ENCODE measurements around the gene CEP85L.

The CEP85L gene

DNA sequence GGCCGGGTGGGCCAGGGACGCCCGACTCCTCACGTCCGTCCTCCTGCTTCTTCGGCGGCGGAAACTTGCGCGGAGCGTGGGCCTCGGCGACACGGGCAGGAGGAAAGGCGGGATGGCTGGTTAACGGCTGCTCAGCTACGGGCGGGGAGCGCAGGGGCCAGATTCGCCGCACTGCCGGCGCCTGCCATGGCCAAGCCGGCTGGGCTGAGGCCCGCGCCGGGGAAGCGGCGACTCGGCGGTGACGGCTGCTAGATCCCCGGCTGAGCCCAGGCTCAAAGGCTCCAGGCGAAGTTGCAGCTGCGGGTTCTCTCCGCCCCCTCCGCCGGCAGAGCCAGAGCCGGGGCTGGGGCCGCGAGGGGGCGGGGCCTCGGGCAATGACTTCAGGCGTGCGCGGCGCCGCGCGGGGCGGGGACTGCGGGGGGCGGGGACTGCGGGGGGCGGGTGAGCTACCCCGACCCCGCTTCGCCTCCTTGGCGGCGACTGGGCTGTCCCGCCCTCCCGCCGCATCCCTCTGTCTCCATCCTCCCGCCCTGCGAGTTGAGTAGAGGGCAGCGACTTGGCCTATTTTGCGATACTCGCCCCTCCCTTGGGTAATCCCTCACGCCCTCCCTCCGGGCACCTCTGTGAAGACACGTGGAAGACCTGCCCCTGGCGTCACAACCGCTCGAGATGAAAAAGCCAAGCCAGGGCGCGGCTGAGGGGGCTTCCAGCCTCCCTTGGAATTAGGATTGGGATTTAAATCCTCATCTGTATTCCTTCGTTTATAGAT is at the start of gene CEP85L:
TSS of gene CEP85L (minus strand) at position 310 of the 769 bp plus-strand sequence. CDS start 322 bp downstream, outside the sequence.
- peak; percentile 94 for DNase-seq

DNA sequence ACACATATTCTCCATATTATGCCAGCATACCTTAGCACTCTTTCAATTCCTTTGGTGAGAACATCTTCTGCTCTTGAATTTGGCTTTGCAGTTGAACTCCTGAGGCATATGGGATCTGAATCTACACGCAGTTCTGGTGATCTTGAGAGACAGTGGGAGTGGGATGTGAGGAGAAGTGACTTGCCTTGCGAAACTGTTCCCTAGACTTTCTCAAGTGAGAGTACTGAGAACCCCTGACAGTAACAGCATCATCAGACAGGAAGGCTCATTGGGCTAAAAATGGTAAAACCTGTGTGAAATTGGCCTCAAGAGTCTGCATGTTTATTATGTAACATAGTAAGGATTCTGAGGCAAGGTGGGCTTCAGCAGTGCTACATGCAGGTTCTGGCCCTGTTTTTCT is 49.1 kb upstream of the CEP85L start:
- no peak for DNase-seq

DNA sequence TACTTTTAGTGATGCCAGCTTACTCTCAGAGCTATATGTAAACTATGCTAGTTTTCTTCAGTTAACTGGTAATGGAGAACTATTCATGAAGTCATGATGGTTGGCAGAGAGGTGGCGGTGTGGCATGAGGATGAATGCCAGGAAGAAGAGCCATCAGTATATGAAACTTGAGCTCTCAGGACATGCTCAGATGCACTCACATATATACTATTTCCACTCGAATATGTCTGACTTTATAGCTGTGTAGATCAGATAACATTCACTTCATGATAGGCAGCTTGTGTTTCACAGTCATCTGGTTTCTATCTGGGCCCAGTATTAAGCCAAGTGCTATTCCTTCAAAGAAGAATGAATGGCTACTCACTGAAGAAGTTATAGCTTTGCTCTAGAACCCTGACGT is 46.2 kb upstream of the CEP85L start:
- DNase-seq: peak; percentile 81

DNA sequence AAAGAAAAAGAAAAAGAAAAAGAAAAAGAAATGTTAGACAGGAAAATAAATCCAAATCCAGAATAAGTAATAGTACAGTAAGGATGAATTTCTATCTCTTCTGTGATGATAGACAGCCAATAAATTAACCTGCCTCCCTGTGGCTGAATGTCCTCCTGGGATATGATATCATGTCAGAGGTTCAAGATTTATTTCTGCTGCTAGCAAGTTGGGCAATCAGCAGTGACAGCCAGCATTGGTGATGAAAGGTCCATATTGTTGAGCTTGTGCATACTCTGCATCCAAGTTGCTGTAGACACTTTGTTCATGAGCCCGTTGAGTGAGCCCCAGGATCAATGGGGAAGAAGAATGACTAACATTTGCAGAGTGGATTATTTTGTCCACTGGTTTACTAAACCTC is 44.9 kb upstream of the CEP85L start:
- no peak for DNase-seq

DNA sequence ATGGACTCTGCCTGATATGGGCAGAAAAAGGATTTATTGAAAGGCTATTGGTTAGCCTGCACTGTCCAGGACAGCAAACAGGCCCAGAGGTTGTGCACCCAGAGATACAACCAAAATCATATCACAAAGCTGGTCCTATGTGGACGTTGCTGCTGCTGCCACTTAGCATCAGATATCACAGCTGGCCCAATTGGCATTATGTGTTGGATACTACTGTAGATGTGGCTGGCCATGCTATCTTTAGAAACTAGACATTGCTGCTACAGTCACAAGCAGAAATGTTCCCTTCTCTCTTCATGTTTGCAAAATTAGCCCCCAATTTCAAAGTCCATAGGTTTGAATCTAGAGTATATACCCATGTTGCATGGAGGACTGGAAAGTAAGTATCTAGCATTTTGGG is 42.2 kb upstream of the CEP85L start:
- DNase-seq: no peak

DNA sequence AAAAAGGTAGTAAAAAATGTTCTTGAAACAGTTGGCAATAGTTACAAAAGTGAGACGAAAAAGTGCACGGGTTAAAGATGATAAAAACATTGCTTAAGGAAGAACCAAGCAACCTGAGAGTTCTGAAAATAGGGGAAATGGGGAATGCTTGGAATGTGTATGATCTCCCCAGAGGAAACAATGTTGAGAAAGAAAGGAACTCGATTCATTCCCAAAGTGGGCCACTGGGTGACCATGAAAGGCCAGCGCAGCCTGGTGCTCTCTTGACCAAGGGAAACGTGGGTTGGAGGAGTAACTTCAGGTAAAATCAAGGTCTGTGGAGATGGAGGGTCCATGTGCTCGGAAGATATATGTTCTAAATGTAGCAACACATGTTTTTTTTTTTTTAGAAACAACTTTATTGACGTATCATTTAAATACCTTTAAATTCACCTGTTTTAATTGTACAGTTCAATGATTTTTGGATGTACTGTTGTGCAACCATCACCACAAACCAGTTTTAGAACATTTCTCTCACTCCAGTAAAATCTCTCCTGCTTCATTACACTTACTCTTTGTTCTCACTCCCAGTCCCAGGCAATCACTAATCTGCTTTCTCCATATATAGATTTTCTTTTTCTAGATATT is 34.5 kb upstream of the CEP85L start:
- no peak for DNase-seq

DNA sequence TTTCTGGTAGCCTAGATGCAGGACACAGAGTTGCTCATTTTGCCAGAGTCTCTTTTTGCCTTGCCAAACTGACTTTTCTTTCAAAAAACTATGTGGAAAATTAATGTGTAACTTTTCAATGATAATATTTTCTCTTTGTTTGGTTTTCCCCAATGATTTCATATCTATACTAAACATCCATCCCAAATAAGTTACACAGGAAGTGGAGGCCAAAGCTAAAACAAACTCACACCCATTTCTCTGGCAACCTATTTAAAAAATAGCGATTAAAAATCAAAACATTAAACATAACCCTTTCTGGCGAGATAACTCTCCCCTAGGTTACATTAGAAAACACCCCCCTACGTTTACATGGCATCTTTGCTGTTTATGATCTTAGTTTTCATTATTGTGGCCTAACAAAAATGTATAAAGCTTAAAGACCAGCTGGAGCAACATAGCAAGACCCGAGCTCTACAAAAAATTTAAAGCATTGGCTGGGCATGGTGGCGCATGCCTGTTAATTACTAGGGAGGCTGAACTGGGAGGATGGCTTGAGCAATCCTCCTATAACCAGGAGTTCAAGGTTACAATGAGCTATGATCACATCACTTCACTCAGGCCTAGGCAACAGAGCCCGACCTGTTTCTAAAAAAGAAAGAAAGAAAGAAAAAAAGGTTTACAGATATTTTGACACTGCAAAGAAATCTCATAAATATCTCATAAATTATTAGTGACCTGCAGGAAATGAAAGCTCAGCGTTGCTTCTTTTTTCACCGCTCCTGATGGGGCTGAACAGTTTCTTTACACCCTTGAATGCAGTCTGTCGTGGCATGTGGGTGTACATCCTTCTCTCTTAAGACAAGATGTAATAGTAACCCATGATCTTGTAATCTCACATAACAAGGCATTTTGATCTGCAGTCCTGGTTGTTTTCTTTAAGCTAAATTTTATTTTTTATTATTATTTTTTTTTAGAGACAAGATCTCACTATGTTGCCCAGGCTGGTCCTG is 32.8 kb upstream of the CEP85L start:
- no peak for DNase-seq

DNA sequence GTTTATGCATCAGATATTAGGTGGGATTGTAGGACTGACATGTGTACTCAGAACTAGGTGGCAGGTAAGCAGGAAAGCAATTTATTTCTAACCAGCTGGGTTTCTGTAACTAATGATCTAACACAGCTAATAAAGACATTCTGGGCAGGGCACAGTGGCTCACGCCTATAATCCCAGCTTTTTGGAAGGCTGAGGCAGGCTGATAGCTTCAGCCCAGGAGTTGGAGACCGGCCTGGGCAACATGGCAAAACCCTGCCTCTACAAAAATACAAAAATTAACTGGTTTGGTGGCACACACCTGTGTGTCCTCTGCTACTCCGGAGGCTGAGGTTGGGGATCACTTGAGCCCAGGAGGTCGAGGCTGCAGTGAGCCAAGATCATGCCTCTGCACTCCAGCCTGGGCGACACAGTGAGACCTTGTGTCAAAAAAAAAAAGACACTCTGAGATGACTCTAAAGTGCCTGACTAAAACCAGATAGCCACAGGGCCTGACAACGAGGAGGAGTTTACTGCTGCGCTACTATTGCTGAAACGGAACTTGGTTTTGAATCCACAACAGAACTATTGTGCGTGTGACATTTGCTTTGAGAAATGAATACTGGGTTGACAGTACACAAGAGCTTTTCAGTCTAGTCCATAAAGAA is 29.2 kb upstream of the CEP85L start:
- no peak for DNase-seq

DNA sequence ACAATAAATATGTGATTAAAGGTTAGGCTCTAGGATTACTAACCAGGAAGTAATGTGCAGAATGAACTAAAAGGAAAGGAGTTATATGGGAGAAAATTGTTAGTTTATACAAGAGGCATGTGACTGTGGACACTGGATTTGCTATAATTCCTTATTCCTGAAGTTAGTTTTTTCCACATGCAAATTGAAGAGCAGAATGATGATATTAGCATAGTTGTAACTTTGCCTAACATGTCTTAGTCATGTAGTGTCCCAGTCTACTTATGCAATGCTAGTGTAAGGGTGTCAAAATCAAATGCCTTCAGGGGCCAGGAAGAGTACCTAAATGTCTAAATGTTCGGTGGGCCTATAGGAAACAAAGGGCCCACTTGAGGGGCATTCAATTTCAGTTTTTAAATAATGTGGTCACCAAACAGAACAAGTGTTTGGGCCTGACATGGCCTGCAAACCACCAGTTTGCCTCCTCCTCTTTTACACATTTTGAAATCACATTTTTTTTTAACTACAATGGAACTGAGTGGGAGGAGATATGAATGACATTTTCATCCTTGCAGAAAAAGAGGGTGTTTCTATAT is 28.0 kb upstream of the CEP85L start:
- DNase-seq: no peak

DNA sequence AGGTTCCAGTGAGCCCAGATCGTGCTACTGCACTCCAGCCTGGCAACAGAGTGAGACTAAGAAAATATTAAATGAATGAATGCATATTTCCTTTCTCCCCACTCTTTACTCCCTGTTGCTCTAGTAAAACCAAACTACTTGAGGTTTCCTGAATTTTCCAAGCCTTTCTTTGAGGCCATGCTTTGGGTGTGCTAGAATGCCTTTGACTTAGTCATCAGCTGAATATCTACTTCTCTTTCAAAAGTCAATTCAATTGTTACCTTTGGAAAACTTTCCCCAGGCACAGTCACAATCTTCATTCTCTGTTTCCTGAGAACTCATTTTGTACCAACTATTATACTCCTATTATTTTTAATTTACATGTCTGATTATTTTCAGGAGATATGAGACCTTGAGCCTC is 27.5 kb upstream of the CEP85L start:
- DNase-seq: no peak

DNA sequence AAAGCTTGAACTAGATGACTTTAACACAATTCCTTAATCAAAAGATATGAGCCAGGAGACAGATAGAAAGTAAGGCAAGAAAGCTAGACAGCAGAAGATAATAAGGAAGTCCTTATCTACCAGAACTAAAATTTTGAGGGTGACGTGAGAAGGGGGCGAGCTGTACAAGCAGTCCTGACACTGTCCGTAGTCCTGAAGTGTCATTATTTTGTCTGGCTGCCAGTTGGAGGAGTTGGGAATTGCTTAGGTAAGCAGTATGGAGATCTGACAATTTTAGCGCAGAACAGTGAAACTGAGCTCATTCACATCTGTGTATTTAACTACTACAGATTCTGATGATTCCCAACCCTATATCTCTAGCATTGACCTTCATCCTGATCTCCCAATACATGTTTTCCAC is 25.8 kb upstream of the CEP85L start:
- no peak for DNase-seq

DNA sequence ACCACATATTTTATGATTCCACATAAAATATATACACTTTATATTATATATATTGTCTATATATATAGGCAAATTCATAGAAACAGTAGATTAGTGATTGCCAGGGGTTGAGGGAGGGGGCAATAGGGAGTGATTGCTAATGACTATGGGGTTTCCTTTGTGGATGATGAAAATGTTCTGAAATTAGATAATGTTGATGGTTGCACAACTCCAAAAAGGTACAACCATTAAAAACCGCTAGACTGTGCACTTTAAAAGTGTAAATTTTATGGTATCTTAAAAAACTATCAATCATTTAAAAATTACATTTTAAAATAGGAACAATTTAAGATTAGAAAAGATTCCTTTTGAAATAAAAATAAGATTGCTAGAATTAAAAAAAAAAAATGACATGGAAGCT is 23.8 kb upstream of the CEP85L start:
- DNase-seq: no peak

DNA sequence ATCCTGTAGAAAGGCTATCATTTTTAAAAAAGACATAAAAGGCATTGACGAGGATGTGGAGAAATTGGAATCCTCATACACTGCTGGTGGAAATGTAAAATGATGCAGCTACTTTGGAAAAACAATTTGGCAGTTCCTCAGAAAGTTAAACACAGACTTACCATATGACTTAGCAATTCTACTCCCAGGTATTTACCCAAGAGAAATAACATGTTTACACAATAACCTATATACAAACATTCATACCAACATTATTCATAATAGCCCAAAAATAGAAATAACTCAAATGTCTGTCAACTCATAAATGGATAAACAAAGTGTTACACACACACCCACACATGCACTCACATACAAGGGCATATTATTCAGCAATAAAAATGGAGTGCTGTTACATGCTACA is 23.4 kb upstream of the CEP85L start:
- DNase-seq: no peak

DNA sequence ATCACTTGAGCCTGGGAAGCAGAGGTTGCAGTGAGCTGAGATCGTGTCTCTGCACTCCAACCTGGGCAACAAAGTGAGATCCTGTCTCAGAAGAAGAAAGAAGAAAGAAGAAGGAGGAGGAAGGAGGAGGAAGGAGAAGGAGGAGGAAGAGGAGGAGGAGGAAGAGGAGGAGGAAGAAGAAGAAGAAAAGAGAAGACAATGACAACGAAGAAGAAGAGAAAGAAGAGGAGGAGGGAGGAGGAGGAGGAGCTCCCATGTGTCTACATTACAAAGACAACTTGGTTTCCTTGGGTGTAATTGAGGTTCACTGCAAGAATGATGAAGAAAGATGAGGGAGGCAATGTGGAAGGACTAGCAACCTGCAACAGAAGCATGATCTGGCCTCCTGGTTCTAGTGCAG is 21.3 kb upstream of the CEP85L start:
- no peak for DNase-seq

DNA sequence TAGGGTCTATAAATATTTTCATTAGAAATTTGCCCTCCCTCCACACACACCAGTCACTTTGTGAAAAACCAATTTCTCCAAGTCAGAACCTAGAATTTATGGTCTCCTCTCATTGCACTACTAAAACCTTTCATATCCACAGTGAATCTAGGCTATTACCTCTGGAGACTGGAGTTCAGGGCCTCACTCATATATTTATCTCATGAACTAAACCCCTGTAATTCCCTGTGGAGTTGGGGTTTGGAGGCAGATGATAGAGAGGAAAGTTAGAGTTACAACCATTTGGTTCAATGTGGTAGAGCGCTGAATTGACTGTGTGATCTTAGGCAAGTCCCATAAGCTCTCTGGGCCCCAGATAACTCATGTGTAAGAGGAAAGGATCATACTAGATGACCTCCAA is 18.2 kb upstream of the CEP85L start:
- no peak for DNase-seq

DNA sequence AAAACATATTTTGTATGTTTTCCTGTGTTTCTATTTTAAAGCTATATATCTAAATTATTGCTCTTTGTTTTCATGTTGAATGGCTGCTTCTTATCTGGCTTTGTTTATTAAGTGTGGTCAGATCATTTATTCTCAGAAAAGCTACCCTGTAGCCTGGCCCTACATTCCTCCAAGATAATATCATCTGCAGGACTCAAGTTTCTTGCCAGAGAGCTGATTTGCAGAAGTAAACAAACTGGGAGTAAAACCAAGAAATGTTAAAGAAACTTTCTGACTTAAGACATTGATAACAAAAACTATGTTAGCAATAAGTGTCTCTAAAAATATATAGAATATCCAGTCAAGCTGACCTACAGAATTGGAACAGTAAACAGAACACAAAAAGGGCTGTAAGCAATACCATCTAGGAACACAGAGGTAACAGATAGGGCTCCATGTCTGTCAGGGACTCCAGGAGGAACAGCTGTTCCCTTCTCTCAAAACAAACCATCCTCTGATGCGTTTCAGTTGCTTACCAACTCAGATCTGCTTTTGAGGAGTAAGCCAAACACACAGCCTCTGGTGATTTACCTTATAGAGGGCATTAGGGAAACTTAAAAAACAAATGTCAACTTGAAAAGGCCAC is 17.5 kb upstream of the CEP85L start:
- DNase-seq: no peak

DNA sequence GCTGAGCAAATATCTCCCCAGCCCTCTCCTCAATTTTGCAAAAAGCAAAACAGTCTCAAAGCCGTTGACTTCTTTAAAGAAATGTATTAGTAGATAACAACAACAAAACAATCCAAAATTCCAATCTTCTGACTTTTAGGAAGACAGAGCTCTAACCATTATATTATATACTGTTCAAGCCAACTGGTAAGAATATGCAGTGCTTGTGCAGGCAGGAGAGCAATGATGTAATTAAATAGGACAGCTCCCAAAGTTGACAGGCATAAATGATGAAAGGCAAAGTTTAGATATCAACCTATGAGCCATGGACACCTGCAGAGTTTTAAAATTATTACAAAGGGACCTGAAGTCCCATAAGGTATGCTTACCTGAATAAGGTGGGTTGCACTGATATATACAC is 16.6 kb upstream of the CEP85L start:
- no peak for DNase-seq

DNA sequence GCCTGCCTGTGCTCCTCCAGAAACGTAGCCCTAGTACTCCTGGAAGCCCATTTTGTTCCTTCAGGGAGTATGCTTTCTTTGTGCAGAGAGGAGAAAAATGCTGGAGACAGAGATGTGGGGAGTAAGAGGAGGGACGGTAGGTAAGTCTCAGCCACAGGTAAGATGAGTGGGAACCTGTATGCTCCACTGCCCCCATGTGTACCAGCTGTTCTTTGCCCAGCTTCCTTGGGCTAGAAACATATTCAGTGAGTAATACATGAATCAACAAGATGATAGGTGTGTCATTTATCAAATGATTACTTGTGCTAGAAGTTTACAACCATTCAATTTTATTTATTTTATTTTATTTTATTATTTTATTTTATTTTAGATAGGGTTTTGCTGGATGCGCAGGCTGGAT is 13.6 kb upstream of the CEP85L start:
- no peak for DNase-seq

DNA sequence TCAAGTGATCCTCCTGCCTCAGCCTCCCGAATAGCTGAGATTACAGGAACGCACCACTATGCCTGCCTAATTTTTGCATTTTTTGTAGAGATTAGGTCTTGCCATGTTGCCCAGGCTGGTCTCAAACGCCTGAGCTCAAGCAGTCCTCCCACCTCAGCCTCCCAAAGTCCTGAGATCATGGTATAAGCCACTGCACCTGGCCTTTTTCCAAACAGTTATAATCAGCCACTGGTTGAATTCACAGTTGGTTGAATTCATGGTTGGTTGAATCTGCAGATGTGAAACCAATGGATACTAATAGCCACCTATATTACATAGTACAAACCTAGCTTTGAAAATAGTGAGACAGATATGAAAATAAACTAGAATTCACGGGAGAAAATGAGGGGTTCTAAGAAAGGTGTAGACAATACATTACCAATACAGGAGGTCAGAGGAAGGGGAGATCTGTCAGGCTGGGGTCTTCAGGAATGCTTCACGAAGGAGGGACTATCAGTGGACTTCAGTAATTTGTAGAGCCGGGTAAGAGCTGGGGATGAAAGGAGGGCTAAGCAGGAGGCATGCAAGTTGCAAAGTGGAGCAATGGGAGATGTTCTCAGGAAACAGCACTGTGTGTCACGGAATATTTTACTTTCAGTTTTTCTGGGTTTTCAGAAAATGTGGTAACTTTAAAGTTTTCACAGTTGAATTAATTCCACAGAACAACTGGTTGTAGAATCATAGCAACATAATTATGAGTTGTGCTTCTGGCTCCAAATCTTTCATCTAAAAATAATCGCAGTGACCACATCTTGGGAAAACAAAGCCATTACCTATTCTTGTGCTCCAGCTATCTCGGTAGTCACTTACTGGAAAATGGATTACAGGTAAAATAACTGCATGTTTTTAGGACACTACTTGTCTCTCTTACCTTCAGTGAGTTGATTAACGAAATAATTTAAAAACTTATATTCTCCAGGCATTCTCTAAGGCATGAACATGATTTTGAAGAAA is 12.9 kb upstream of the CEP85L start:
- no peak for DNase-seq

DNA sequence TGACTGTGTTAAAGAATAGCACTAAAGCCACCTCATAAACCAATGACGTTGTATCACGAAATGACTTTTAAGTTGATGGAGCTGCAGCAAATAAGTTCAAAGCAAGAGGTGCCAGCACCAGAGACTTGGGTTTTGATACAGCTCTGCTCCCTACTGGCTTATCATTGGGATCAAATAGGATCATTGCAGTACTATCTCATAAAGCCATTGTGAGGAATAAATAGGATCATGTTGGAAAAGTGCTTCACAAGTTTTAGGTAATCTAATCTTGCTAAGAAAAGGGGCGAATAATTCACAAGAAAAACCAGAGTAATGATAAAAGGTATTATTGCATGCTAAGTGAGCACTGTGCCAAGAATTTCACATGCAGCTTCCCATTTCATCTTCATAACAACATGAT is 10.4 kb upstream of the CEP85L start:
- DNase-seq: no peak

DNA sequence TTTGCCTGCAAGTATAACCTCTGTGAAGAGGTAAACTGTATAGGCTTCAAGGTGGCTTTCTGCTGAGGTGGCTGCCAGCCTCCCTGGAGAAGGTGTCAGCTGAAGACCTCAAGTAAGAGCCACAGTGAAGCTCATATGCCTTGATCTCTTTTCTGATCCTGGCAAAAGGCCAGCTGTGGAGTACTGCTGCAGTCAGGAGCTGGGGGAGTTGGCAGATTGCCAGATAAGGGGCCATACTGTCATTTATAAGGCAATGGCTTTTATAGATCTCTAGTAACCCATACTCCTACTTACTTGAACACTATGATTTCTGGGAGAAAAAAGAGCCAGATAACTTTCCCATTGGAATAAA is 8.8 kb upstream of the CEP85L start:
- DNase-seq: peak; percentile 90
